HK-2 (cell line): Measurements from ENCODE around the gene UTS2.

Source experiments
- DNase-seq: peaks from one replicate; pipeline ENCODE4 v3.0.0-alpha.2; 2018; ENCODE audit not compliant: unreplicated experiment

The UTS2 gene

GRCh38 chr1:7813677-7814373 lies 39.0 kb downstream of the UTS2 start:
- DNase-seq, result no peak

- DNase-seq, result no peak
Measured at GRCh38 chr1:7811476-7811875, 41.4 kb downstream of the UTS2 start.

- peak; percentile 37 for DNase-seq
Measured at GRCh38 chr1:7810395-7810794, 42.5 kb downstream of the UTS2 start.

- no peak for DNase-seq
Measured at GRCh38 chr1:7809742-7810141, 43.1 kb downstream of the UTS2 start.

- DNase-seq, result no peak
Measured at GRCh38 chr1:7808253-7808844, 44.5 kb downstream of the UTS2 start.

GRCh38 chr1:7805460-7805859 lies 47.4 kb downstream of the UTS2 start:
- no peak for DNase-seq
